Effector memory CD8-positive, alpha-beta T cell (primary cell): ENCODE data around the gene ABCC1.

Source experiments
- ATAC-seq: fragments of 150-1000 bp; cut with Tn5 transposase; replicated peaks from 2 replicates; pipeline ENCODE4 v1.10.0; 2021; ENCODE audit warnings: mild to moderate bottlenecking, moderate library complexity
- DNase-seq, 3 experiments: peaks; one replicate each; pipeline ENCODE4 v3.0.0; 2021
- H3K27ac Mint-ChIP-seq, 2 donors: one replicate each; pipeline ENCODE4 v1.8.0; 2022; ENCODE audit warnings: mild to moderate bottlenecking in 2 of 2, mixed read lengths in 2 of 2, moderate library complexity in 2 of 2
- H3K27me3 Mint-ChIP-seq, 2 donors: one replicate each; pipeline ENCODE4 v1.8.0; 2022; ENCODE audit warnings: mixed read lengths in 2 of 2
- H3K36me3 Mint-ChIP-seq: one replicate; pipeline ENCODE4 v1.8.0; 2022; ENCODE audit warnings: mild to moderate bottlenecking, moderate library complexity, mixed read lengths; ENCODE audit not compliant: insufficient read depth
- H3K4me1 Mint-ChIP-seq, 2 donors: one replicate each; pipeline ENCODE4 v1.8.0; 2022; ENCODE audit warnings: low read depth in 2 of 2, mixed read lengths in 2 of 2
- H3K4me3 Mint-ChIP-seq, 2 donors: one replicate each; pipeline ENCODE4 v1.8.0; 2022; ENCODE audit warnings: mild to moderate bottlenecking in 2 of 2, mixed read lengths in 2 of 2, moderate library complexity in 2 of 2
- H3K9me3 Mint-ChIP-seq, 2 donors: one replicate each; pipeline ENCODE4 v1.8.0; 2022; ENCODE audit warnings: mixed read lengths in 2 of 2

Gene ABCC1

GRCh38 chr16:15966420-15966819, 17.0 kb downstream of the ABCC1 start:
- no peaks in the 10 kb centered on the region for H3K27me3 Mint-ChIP-seq
- H3K4me1 Mint-ChIP-seq = peaks cover 33 to 50% of the 10 kb centered on the region in 2 donors
- H3K36me3 Mint-ChIP-seq = peaks cover 23% of the 10 kb centered on the region
- ATAC-seq (no peak), DNase-seq (no peak)
- no peaks in the 10 kb centered on the region for H3K9me3 Mint-ChIP-seq
- H3K27ac Mint-ChIP-seq = peak overlapping the region in 1 of 2 donors; percentile 73
- H3K4me3 Mint-ChIP-seq = no peak overlapping the region

DNA sequence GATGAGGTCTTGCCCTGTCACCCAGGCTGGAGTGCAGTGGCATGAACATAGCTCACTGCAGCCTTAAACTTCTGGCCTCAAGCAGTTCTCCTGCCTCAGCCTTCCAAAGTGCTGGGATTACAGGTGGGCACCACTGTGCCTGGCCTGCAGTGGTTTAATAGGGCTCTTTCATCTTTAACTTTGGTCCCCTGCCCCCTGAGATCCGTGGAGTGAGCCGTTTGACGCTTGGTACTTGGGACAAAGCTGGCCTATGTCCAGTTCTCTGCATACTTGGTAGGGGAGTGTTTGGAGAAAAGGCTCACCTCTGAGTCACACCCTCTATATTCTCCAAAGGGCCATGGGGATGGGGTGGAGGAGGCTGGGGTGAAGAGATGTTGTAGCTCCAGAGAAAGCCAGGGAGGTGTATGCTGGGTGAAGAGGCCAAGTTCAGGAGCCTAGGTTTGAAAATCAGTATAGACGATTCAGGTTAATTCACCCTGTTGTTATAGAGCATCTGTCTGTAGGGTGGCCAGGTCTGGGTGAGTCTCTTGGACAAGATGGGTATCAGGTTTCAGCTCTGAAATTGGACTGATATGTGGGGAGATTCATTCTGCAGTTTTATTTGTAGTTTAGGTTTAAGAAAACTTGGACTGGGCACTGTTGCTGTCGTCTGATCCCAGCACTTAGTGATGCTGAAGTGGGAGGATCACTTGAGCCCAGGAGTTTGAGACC, 17.6 kb downstream of the ABCC1 start:
- Mint-ChIP-seq H3K27ac (peak overlapping the region in 1 of 2 donors; percentile 73), H3K27me3 (no peaks in the 10 kb centered on the region), H3K4me1 (peaks cover 29 to 47% of the 10 kb centered on the region in 2 donors), H3K9me3 (no peaks in the 10 kb centered on the region), H3K4me3 (no peak overlapping the region), H3K36me3 (peaks cover 21% of the 10 kb centered on the region)
- ATAC-seq (no peak), DNase-seq (no peak)

DNA sequence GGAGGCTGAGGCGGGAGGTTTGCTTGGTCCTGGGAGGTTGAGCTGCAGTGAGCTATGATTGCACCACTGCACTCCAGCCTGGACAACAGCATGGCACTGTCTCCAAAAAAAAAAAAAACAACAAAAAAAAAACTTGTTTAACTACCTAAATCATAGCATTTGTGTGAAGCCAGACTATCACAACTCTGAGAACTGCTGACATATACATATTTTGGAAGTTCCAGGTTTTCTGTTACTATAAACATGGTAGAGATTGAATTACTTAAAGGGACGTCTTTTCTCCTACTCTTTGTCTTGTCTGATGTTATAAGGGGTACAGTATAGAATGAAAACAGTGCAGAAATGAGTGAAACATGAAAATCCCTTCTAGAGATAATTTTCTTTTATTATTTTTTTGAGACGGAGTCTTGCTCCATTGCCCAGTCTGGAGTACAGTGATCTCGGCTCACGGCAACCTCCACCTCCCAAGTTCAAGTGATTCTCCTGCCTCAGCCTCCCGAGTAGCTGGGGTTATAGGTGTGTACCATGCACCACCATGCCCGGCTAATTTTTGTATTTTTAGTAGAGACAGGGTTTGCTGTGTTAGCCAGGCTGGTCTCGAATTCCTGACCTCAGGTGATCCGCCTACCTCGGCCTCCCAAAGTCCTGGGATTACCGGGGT, 18.4 kb downstream of the ABCC1 start:
- Mint-ChIP-seq H3K36me3 (peaks cover 15% of the 10 kb centered on the region), H3K4me1 (peaks cover 22 to 40% of the 10 kb centered on the region in 2 donors), H3K4me3 (no peak overlapping the region), H3K27ac (peak overlapping the region in 1 of 2 donors; percentile 38), H3K9me3 (peaks cover 3 to 5% of the 10 kb centered on the region in 2 donors), H3K27me3 (no peaks in the 10 kb centered on the region)
- no peak for ATAC-seq
- DNase-seq = no peak

GRCh38 chr16:15970202-15970601, 20.8 kb downstream of the ABCC1 start:
- no peak overlapping the region for H3K4me3 Mint-ChIP-seq
- no peak for DNase-seq
- ATAC-seq = peak; percentile 50
- peaks cover 19 to 35% of the 10 kb centered on the region in 2 donors for H3K4me1 Mint-ChIP-seq
- H3K27ac Mint-ChIP-seq = no peak overlapping the region
- H3K9me3 Mint-ChIP-seq = peaks cover 3 to 5% of the 10 kb centered on the region in 2 donors
- H3K36me3 Mint-ChIP-seq = peaks cover 20% of the 10 kb centered on the region
- no peaks in the 10 kb centered on the region for H3K27me3 Mint-ChIP-seq

DNA sequence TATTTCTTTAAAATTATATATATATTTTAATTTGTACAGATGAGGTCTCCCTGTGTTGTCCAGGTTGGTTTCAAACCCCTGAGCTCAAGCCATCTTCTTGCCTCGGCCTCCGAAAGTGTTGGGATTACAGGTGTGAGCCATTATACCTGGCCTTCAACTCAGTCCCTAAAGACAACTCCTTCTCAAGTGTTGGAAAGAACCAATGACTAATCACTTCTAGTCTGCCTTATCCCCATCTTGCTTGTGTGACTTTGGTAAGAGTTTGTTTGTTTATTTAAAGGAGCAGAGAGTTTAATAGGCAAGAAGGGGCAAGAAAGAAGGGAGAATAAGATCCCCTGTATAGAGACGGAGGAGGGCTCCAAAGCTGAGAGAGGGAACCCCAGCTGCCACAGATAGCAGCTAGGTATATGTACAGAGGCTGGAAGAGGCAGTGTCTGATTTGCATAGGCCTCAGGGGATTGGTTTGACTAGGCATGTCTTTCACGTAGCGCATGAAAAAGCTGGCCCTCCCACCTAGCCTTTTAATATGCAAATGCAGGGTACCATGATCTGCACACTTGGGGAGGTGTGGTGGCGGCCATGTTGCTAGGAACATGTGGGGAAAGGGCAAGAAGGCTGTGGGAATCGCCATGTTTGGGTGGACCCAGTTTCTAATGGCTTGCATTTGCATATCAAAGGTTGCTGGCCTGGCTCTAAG, 21.5 kb downstream of the ABCC1 start:
- DNase-seq = no peak
- Mint-ChIP-seq H3K36me3 (peaks cover 19% of the 10 kb centered on the region), H3K9me3 (peaks cover 3 to 5% of the 10 kb centered on the region in 2 donors), H3K4me3 (no peak overlapping the region), H3K4me1 (peaks cover 19 to 31% of the 10 kb centered on the region in 2 donors), H3K27ac (peak overlapping the region in 1 of 2 donors; percentile 55), H3K27me3 (no peaks in the 10 kb centered on the region)
- no peak for ATAC-seq

DNA sequence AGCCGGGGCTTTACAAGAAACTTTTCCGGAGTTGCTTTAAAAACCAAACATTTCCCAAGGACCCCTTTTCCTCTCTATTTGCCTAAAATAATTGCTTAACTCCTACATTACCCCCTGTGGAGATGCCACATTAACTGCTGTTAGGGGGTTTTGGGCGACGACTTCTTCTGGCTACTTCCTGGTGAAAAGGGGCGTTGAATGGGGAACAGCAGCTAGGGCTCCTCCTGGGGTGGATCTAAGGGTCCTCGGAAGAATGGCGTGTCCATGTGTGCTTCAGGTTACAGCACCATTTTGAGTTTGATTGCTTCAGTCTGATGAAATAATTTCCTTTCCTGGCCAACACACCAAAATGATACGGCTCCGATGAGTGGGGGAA, 22.0 kb downstream of the ABCC1 start:
- Mint-ChIP-seq H3K27me3 (no peaks in the 10 kb centered on the region), H3K36me3 (peaks cover 23% of the 10 kb centered on the region), H3K9me3 (peaks cover 3 to 5% of the 10 kb centered on the region in 2 donors), H3K4me1 (peaks cover 21 to 35% of the 10 kb centered on the region in 2 donors), H3K4me3 (no peak overlapping the region), H3K27ac (peak overlapping the region in 1 of 2 donors; percentile 55)
- ATAC-seq = no peak
- DNase-seq = no peak

DNA sequence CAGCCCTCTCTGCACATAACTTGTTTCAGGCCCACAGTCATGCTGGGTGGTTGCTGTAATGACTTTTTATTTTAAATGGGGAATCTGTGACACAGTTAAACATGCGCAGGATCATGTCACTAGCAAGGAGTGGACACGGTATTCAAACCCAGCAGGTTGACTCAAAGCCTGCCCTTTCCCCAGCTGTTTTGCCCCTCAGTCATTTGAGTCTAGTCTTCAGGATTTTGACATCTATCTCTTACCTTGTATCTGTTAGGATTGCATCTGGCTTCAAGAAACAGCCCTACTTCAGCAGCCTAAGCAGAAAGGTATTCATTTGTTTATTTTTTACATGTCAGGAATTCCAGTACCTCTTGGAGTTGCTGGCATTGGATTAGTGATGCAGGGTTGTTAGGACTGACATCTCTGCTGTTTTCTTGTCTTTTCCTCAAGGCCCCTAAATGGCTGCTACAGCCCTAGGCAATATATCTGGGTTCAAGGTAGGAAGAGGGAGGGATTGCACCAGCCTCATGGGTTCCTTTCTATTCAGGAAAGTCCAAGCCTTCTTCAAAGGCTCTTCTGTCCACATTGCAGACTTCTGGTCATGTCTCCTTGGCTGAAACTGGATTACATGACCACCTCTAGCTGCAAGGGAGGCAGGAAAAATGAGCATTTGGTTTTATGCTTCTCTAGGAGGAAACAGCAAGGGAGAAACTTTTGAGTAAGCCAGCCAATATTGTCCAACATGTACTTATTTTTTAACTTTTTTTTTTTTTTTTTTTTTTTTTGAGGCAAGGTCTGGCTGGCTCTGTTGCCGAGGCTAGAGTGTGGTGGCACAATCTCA, 22.8 kb downstream of the ABCC1 start:
- H3K27ac Mint-ChIP-seq = peak overlapping the region in 1 of 2 donors; percentile 79

GRCh38 chr16:15973421-15973820, 24.0 kb downstream of the ABCC1 start:
- peaks cover 27 to 31% of the 10 kb centered on the region in 2 donors for H3K4me1 Mint-ChIP-seq
- no peak overlapping the region for H3K27ac Mint-ChIP-seq
- no peak for ATAC-seq
- peaks cover 29% of the 10 kb centered on the region for H3K36me3 Mint-ChIP-seq
- peaks cover 3 to 5% of the 10 kb centered on the region in 2 donors for H3K9me3 Mint-ChIP-seq
- no peak overlapping the region for H3K4me3 Mint-ChIP-seq
- no peak for DNase-seq
- H3K27me3 Mint-ChIP-seq = no peaks in the 10 kb centered on the region

More for the DNA sequence above, 22.8 kb downstream of the ABCC1 start:
- no peak for ATAC-seq
- Mint-ChIP-seq H3K4me3 (no peak overlapping the region), H3K27me3 (no peaks in the 10 kb centered on the region), H3K9me3 (peaks cover 3 to 5% of the 10 kb centered on the region in 2 donors), H3K4me1 (peaks cover 24 to 35% of the 10 kb centered on the region in 2 donors), H3K36me3 (peaks cover 20% of the 10 kb centered on the region)
- no peak for DNase-seq

DNA sequence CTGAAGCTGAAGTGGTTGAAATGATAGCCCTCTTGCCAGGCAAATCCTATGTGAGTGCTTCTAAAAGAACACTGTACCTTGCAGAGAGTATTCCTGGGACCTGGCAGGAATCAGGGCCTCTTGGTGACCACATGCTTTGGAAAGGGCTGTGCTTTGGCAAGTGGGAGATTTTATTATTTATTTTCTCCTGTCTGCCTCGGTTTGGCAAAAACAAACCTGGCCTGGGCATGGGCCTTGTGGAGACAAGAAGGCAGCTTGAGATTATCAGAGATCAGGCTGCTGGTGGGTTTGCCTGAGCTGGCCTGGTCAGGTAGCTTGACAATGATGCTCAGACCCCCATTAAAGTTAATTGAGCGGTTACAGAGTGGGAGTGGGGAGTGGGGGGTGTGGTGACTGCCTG, 24.6 kb downstream of the ABCC1 start:
- peaks cover 3 to 5% of the 10 kb centered on the region in 2 donors for H3K9me3 Mint-ChIP-seq
- H3K4me3 Mint-ChIP-seq = no peak overlapping the region
- H3K4me1 Mint-ChIP-seq = peaks cover 27 to 31% of the 10 kb centered on the region in 2 donors
- H3K27me3 Mint-ChIP-seq = no peaks in the 10 kb centered on the region
- H3K36me3 Mint-ChIP-seq = peaks cover 29% of the 10 kb centered on the region
- ATAC-seq (no peak), DNase-seq (no peak)
- H3K27ac Mint-ChIP-seq = peak overlapping the region in 1 of 2 donors; percentile 32

DNA sequence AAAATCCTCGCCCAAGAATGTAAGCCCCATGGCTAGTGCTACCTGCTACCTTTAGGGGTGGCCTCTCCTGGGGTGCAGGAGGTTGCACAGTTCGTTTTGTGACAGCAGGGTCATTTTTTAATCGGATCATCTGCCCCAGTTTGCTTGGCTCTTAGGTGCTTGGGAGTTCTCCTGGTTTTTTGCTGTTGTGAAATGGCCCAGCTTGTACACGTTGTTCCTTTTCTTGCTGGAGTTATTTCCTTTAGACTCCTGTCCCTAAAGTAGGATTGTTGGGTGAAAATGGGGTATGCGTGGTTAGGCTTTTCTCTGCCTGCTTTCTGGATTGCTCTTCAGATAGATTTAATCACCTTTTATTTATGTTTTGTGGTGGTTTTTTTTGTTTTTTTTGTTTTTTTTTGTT, 25.8 kb downstream of the ABCC1 start:
- Mint-ChIP-seq H3K27me3 (no peaks in the 10 kb centered on the region), H3K4me1 (peaks cover 23 to 38% of the 10 kb centered on the region in 2 donors), H3K27ac (no peak overlapping the region), H3K9me3 (peaks cover 5 to 6% of the 10 kb centered on the region in 2 donors), H3K4me3 (no peak overlapping the region), H3K36me3 (peaks cover 27% of the 10 kb centered on the region)
- no peak for DNase-seq
- ATAC-seq = no peak

DNA sequence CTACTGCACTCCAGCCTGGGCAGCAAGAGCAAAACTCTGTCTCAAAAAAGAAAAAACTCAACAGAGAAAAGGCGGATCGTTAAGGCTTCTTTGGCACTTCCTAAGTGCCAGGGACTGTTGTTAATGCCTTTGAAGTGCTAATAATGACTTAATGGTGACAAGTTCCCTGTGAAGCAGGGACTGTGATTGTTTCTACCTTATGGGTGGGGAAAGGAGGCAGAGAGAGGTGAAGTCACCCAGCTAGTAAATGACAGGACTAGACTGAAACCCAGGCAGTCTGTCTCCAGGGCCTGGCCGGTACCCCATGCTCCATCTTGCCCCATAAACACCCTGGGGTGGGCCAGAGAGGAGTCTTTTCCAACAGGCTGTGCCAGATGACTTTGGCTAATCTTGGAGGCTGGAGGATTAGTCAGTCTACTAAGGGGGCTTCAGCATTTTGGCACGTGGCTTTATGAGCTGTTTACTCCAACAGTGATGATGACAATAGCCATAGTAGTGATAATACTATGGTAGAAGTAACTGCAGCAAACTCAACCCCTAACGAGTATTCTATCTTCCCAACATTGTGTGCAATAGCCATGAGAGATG, 26.9 kb downstream of the ABCC1 start:
- no peaks in the 10 kb centered on the region for H3K27me3 Mint-ChIP-seq
- peak overlapping the region; percentile 44 to 58 for H3K27ac Mint-ChIP-seq
- no peak for DNase-seq
- no peak overlapping the region for H3K4me3 Mint-ChIP-seq
- no peak for ATAC-seq
- H3K36me3 Mint-ChIP-seq = peaks cover 32% of the 10 kb centered on the region
- peaks cover 21 to 35% of the 10 kb centered on the region in 2 donors for H3K4me1 Mint-ChIP-seq
- peaks cover 5 to 6% of the 10 kb centered on the region in 2 donors for H3K9me3 Mint-ChIP-seq

DNA sequence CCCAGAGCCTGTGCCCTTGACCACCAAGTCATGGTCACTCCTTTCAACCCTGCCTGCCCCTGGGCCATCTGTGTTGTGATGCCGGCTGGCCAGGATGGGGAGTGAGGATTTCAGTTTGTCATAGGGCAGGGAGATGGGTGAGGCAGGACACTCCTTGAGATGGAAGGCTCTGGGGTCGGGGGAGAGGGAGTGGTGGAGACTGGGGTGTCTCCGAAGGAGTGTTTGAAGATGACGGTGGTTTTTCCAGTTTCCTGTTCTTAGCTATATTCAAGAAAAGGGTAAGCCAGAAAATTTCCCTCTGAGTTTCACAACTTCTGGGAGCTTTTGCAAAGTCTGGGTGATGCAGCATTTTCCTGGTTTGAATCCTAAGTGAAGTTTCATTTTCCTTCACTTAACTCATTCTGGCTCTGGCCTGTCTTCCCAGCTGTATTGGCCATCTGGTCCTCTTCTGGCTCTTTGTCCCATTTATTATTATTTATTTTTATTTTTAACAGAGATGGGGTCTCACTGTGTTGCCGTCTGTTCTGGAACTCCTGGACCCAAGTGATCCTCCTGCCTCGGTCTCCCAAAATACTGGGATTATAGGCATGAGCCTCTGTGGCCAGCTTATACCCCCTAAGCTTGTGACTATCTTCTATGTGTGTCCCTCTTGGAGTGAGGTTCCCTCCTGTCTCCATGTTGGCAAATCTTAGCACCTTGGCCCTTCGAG, 27.7 kb downstream of the ABCC1 start:
- H3K4me1 Mint-ChIP-seq = peaks cover 18 to 31% of the 10 kb centered on the region in 2 donors
- no peak overlapping the region for H3K4me3 Mint-ChIP-seq
- peaks cover 29% of the 10 kb centered on the region for H3K36me3 Mint-ChIP-seq
- H3K27ac Mint-ChIP-seq = peak overlapping the region in 1 of 2 donors; percentile 44
- peaks cover 5 to 6% of the 10 kb centered on the region in 2 donors for H3K9me3 Mint-ChIP-seq
- no peak for DNase-seq
- H3K27me3 Mint-ChIP-seq = no peaks in the 10 kb centered on the region
- ATAC-seq = no peak
